H9 (cell line): ENCODE results near the gene IL36B. TPM values are rescaled to one million over a fixed set of nuclear protein-coding genes. Genes with fewer than 3 reads are reported as not detected.

ENCODE experiments used
- DNase-seq: peaks from one replicate; pipeline ENCODE4 v3.0.0-alpha.2; 2017
- H2AFZ ChIP-seq: one replicate; pipeline ENCODE4 v1.6.1; 2013; ENCODE audit warnings: mild to moderate bottlenecking, low read length, control low read depth, moderate library complexity
- H2AK5ac ChIP-seq: 2 replicates; pipeline ENCODE4 v1.6.1; 2013; ENCODE audit warnings: low read length, control low read depth, mixed read lengths; ENCODE audit not compliant: insufficient read length
- H2BK120ac ChIP-seq: one replicate; pipeline ENCODE4 v1.6.1; 2013; ENCODE audit warnings: low read depth, mild to moderate bottlenecking, low read length, control low read depth, inconsistent platforms; ENCODE audit not compliant: poor library complexity, severe bottlenecking
- H2BK12ac ChIP-seq: 2 replicates; pipeline ENCODE4 v1.6.1; 2013; ENCODE audit warnings: low read length, control low read depth, mixed read lengths, low read depth; ENCODE audit not compliant: insufficient read length
- H2BK15ac ChIP-seq: 2 replicates; pipeline ENCODE4 v1.6.1; 2013; ENCODE audit warnings: low read depth, low read length, control low read depth
- H2BK20ac ChIP-seq: one replicate; pipeline ENCODE4 v1.6.1; 2013; ENCODE audit warnings: low read depth, mild to moderate bottlenecking, low read length, control low read depth, inconsistent platforms; ENCODE audit not compliant: poor library complexity, severe bottlenecking
- H2BK5ac ChIP-seq: 2 replicates; pipeline ENCODE4 v1.6.1; 2013; ENCODE audit warnings: low read length, control low read depth, mixed read lengths; ENCODE audit not compliant: insufficient read length
- H3K14ac ChIP-seq: 2 replicates; pipeline ENCODE4 v1.6.1; 2013; ENCODE audit warnings: low read length, control low read depth; ENCODE audit not compliant: insufficient read depth
- H3K18ac ChIP-seq: 2 replicates; pipeline ENCODE4 v1.6.1; 2013; ENCODE audit warnings: low read depth, mild to moderate bottlenecking, mixed read lengths, low read length, control low read depth; ENCODE audit not compliant: insufficient read length
- H3K23ac ChIP-seq: 2 replicates; pipeline ENCODE4 v1.6.1; 2013; ENCODE audit warnings: low read length, control low read depth, mixed read lengths, low read depth; ENCODE audit not compliant: insufficient read length
- H3K23me2 ChIP-seq: 2 replicates; pipeline ENCODE4 v1.6.1; 2013; ENCODE audit warnings: low read depth, mild to moderate bottlenecking, mixed read lengths, low read length, control low read depth; ENCODE audit not compliant: insufficient read length, poor library complexity, severe bottlenecking
- H3K27ac ChIP-seq: 2 replicates; pipeline ENCODE4 v1.5.1; 2013; ENCODE audit warnings: low read length, control low read depth, mixed read lengths, low read depth; ENCODE audit not compliant: insufficient read length
- H3K27me3 ChIP-seq: 2 replicates; pipeline ENCODE4 v1.6.1; 2013; ENCODE audit warnings: low read length, control low read depth, inconsistent platforms; ENCODE audit not compliant: insufficient read depth
- H3K4ac ChIP-seq: 2 replicates; pipeline ENCODE4 v1.6.1; 2013; ENCODE audit warnings: low read depth, mild to moderate bottlenecking, control low read depth, inconsistent platforms, low read length, moderate library complexity
- H3K4me1 ChIP-seq: 2 replicates; pipeline ENCODE4 v1.6.1; 2013; ENCODE audit warnings: low read length, control low read depth, inconsistent platforms; ENCODE audit not compliant: insufficient read depth
- H3K4me2 ChIP-seq: 2 replicates; pipeline ENCODE4 v1.6.1; 2013; ENCODE audit warnings: low read length, control low read depth, mixed read lengths; ENCODE audit not compliant: insufficient read length, insufficient read depth
- H3K56ac ChIP-seq: 2 replicates; pipeline ENCODE4 v1.6.1; 2013; ENCODE audit warnings: low read depth, mild to moderate bottlenecking, mixed read lengths, low read length, control low read depth; ENCODE audit not compliant: insufficient read length
- H3K79me1 ChIP-seq: 2 replicates; pipeline ENCODE4 v1.6.1; 2013; ENCODE audit warnings: low read depth, mild to moderate bottlenecking, moderate library complexity, low read length, control low read depth, inconsistent platforms; ENCODE audit not compliant: insufficient read depth, poor library complexity, severe bottlenecking
- H3K79me2 ChIP-seq: 2 replicates; pipeline ENCODE4 v1.6.1; 2013; ENCODE audit warnings: low read length, control low read depth, inconsistent platforms; ENCODE audit not compliant: insufficient read depth
- H3K9ac ChIP-seq: 2 replicates; pipeline ENCODE4 v1.6.1; 2013; ENCODE audit warnings: low read length, control low read depth, mixed read lengths; ENCODE audit not compliant: insufficient read length; ENCODE audit errors: extremely low read depth
- H3K9me3 ChIP-seq: one replicate; pipeline ENCODE4 v1.6.1; 2013; ENCODE audit warnings: low read depth, low read length, inconsistent platforms; ENCODE audit not compliant: control insufficient read depth
- H3T11ph ChIP-seq: one replicate; pipeline ENCODE4 v1.6.1; 2013; ENCODE audit warnings: mild to moderate bottlenecking, low read length, control low read depth, inconsistent platforms
- H4K20me1 ChIP-seq: one replicate; pipeline ENCODE4 v1.6.1; 2013; ENCODE audit not compliant: control insufficient read depth, insufficient read length, insufficient read depth
- H4K5ac ChIP-seq: 2 replicates; pipeline ENCODE4 v1.6.1; 2013; ENCODE audit warnings: low read depth, mild to moderate bottlenecking, mixed read lengths, low read length, control low read depth; ENCODE audit not compliant: insufficient read length
- H4K8ac ChIP-seq: replicated peaks from 2 replicates; pipeline ENCODE4 v1.6.1; 2013; ENCODE audit warnings: low read length, control low read depth, mixed read lengths, low read depth; ENCODE audit not compliant: insufficient read length
- H4K91ac ChIP-seq: 2 replicates; pipeline ENCODE4 v1.6.1; 2013; ENCODE audit warnings: low read depth, mild to moderate bottlenecking, moderate library complexity, mixed read lengths, low read length, control low read depth; ENCODE audit not compliant: insufficient read length
- H3K27ac Mint-ChIP-seq, 3 experiments: 2 replicates in 2 of 3; 3 replicates in 1 of 3; pipeline ENCODE4 v1.8.0; 2020 to 2021; ENCODE audit warnings: mixed read lengths in 3 of 3, mild to moderate bottlenecking in 1 of 3, moderate library complexity in 1 of 3
- H3K27me3 Mint-ChIP-seq: 2 replicates; pipeline ENCODE4 v1.8.0; 2021; ENCODE audit warnings: low read depth, mild to moderate bottlenecking, moderate library complexity, mixed read lengths
- H3K36me3 Mint-ChIP-seq, 3 experiments: 2 replicates in 2 of 3; 3 replicates in 1 of 3; pipeline ENCODE4 v1.8.0; 2020 to 2021; ENCODE audit warnings: low read depth in 3 of 3, mixed read lengths in 3 of 3; ENCODE audit not compliant: insufficient read depth in 1 of 3
- H3K4me1 Mint-ChIP-seq, 2 experiments: 2 replicates each; pipeline ENCODE4 v1.8.0; 2020; ENCODE audit warnings: mixed read lengths in 2 of 2
- H3K4me3 Mint-ChIP-seq, 2 experiments: 2 replicates in 1 of 2; 3 replicates in 1 of 2; pipeline ENCODE4 v1.8.0; 2020 to 2021; ENCODE audit warnings: mild to moderate bottlenecking in 2 of 2, mixed read lengths in 2 of 2, moderate library complexity in 1 of 2
- H3K9me3 Mint-ChIP-seq, 2 experiments: 2 replicates in 1 of 2; 3 replicates in 1 of 2; pipeline ENCODE4 v1.8.0; 2020; ENCODE audit warnings: mild to moderate bottlenecking in 2 of 2, mixed read lengths in 2 of 2, moderate library complexity in 1 of 2
- WGBS: extraction: QIAGEN DNeasy Blood & Tissue Kit; methylation state at CpG from one replicate; pipeline ENCODE4 v1.1.7; 2013; ENCODE audit warnings: missing lambda C conversion rate, low lambda C conversion rate, mixed read lengths; ENCODE audit not compliant: insufficient read length; ENCODE audit errors: extremely low coverage; 5-methylcytosine and 5-hydroxymethylcytosine counted together
- total RNA-seq: library from RNA; stranded (reverse); gene quantifications from 2 replicates; pipeline ENCODE4 v1.2.1, GENCODE V29; 2021
- TF ChIP-seq, protein P1 (sequence below): fragments of 200-600 bp; sonication (generic); conservative IDR thresholded peaks from 3 replicates; pipeline ENCODE4 v1.8.0; 2021; ENCODE audit warnings: antibody characterized with exemption, mild to moderate bottlenecking

IL36B gene
- total RNA-seq, 1 experiment from 2014 or later = not detected

DNA sequence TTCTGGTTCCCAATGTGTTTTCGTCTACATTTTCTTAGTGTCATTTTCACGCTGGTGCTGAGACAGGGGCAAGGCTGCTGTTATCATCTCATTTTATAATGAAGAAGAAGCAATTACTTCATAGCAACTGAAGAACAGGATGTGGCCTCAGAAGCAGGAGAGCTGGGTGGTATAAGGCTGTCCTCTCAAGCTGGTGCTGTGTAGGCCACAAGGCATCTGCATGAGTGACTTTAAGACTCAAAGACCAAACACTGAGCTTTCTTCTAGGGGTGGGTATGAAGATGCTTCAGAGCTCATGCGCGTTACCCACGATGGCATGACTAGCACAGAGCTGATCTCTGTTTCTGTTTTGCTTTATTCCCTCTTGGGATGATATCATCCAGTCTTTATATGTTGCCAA, 67.6 kb downstream of the IL36B start:
- Histone ChIP-seq H3K79me2 (no peaks in the 10 kb centered on the region), H2BK5ac (no peak overlapping the region), H3K4me2 (no peak overlapping the region), H4K8ac (no peak overlapping the region), H3K23ac (no peak overlapping the region), H4K91ac (no peak overlapping the region), H3K79me1 (no peaks in the 10 kb centered on the region), H3K4me1 (no peaks in the 10 kb centered on the region), H2BK15ac (no peak overlapping the region), H4K5ac (no peak overlapping the region), H3K27me3 (no peaks in the 10 kb centered on the region), H3K14ac (no peak overlapping the region), H3K9me3 (no peaks in the 10 kb centered on the region), H3K23me2 (no peaks in the 10 kb centered on the region), H2BK20ac (no peak overlapping the region), H2BK12ac (no peak overlapping the region), H3K27ac (no peak overlapping the region), H2AK5ac (no peak overlapping the region), H3T11ph (no peak overlapping the region), H3K9ac (no peak overlapping the region), H2AFZ (no peak overlapping the region), H3K4ac (no peak overlapping the region), H4K20me1 (no peaks in the 10 kb centered on the region), H3K56ac (no peak overlapping the region), H3K18ac (no peak overlapping the region), H2BK120ac (no peak overlapping the region)
- H3K4me3 Mint-ChIP-seq = no peak overlapping the region
- peaks cover 9% of the 10 kb centered on the region; the same call in 1 of the 2 replicates for H3K27me3 Mint-ChIP-seq
- no CpG with 5 or more reads among the region's 5 CpGs for WGBS
- TF ChIP-seq, protein P1, sequence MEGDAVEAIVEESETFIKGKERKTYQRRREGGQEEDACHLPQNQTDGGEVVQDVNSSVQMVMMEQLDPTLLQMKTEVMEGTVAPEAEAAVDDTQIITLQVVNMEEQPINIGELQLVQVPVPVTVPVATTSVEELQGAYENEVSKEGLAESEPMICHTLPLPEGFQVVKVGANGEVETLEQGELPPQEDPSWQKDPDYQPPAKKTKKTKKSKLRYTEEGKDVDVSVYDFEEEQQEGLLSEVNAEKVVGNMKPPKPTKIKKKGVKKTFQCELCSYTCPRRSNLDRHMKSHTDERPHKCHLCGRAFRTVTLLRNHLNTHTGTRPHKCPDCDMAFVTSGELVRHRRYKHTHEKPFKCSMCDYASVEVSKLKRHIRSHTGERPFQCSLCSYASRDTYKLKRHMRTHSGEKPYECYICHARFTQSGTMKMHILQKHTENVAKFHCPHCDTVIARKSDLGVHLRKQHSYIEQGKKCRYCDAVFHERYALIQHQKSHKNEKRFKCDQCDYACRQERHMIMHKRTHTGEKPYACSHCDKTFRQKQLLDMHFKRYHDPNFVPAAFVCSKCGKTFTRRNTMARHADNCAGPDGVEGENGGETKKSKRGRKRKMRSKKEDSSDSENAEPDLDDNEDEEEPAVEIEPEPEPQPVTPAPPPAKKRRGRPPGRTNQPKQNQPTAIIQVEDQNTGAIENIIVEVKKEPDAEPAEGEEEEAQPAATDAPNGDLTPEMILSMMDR = no peak
- H3K27ac Mint-ChIP-seq = no peak overlapping the region
- no peaks in the 10 kb centered on the region; a peak in 2 of 7 replicates for H3K36me3 Mint-ChIP-seq
- no peaks in the 10 kb centered on the region for H3K4me1 Mint-ChIP-seq
- DNase-seq = no peak
- peaks cover 15 to 43% of the 10 kb centered on the region in 2 experiments for H3K9me3 Mint-ChIP-seq
